ENCODE data around the gene SERPINB7. TPM values are rescaled to one million over a fixed set of nuclear protein-coding genes. Genes with fewer than 3 reads are reported as not detected.

Gene SERPINB7
- total RNA-seq, 1 donor from 2014 or later, result 0.58 TPM

- no peak for DNase-seq (ENCODE audit: extremely low read depth, low read depth, low spot score)
These were observed 67.8 kb downstream of the SERPINB7 start for GRCh38 chr18:63843008-63843407.

DNA sequence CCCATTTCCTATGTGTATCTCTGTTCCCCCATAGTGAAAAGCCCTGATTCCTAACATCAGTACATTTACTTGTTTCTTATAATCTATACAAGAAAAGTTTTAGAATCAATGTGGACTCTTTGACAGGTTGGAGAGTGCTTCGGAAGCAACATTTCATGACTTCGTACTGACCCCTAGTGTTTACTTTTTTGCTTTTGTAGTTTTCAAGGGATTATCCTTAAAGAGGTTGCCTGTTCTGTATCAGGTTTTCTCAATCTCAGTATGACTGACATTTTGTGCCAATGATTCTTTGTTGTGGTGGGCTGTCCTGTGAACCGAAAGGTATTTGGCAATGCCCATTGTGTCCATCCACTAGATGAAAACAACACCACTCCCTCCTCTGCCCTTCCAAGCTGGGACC lies 69.0 kb downstream of the SERPINB7 start:
- DNase-seq (ENCODE audit: extremely low read depth, low read depth, low spot score), result no peak

DNA sequence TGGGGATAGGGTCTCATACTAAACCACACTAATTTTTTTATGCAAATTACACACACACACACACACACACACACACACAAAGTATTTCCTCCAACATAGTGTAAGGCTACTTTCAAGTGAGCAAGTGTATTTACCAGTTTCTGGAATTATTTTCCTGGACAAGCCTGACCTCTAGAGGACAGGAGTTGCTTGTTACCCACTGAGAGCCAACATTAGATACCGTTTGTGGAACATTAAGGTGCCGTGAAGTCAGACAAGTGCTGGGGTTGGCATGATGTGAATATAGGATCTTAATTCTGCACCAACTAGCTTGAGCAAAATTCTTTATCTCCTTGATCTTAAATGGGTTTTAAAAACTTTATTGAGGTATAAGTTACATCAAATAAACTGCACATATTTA lies 72.9 kb downstream of the SERPINB7 start:
- peak; percentile 42 for DNase-seq (ENCODE audit: extremely low read depth, low read depth, low spot score)

- no peak for DNase-seq (ENCODE audit: extremely low read depth, low read depth, low spot score)
These were observed 74.8 kb downstream of the SERPINB7 start for GRCh38 chr18:63850020-63850419.

GRCh38 chr18:63850636-63851035 lies 75.4 kb downstream of the SERPINB7 start:
- no peak for DNase-seq (ENCODE audit: extremely low read depth, low read depth, low spot score)

Other genes starting within 250 kb of the SERPINB7 start
- gene SERPINB12, start 233.0 kb upstream of the SERPINB7 start, total RNA-seq, result not detected in 2 replicates
- gene SERPINB13, start 188.1 kb upstream of the SERPINB7 start, total RNA-seq, result not detected in 2 replicates
- not detected in 2 replicates for gene SERPINB4, start 131.2 kb upstream of the SERPINB7 start, total RNA-seq
- gene SERPINB3, start 113.5 kb upstream of the SERPINB7 start, total RNA-seq, result not detected in 2 replicates
- gene SERPINB11, start 72.5 kb upstream of the SERPINB7 start, total RNA-seq, result not detected in 2 replicates
- gene SERPINB2, start 112.3 kb downstream of the SERPINB7 start, total RNA-seq, result 10.5 and 33.7 TPM in 2 replicates
- not detected in 2 replicates for gene SERPINB10, start 132.5 kb downstream of the SERPINB7 start, total RNA-seq
- gene HMSD, start 173.9 kb downstream of the SERPINB7 start, total RNA-seq, result 0.41 TPM in 1 of 2 replicates, not detected in the other
- 18.3 and 21.0 TPM in 2 replicates for gene SERPINB8, start 194.7 kb downstream of the SERPINB7 start, total RNA-seq